Left renal cortex interstitium (tissue), 4 donors: ENCODE measurements around the gene ZNF224. TPM values are rescaled to one million over a fixed set of nuclear protein-coding genes. Genes with fewer than 3 reads are reported as not detected.

ENCODE experiments used
- DNase-seq, 4 donors: peaks; one replicate each; pipeline ENCODE4 v3.0.0-alpha.2; 2013; ENCODE audit warnings: low read depth in 4 of 4, low spot score in 2 of 4, missing footprints in 1 of 4
- polyA plus RNA-seq, 4 donors: library from polyadenylated mRNA; unstranded; fragments of 120-200 nt; gene quantifications; one replicate each; pipeline ENCODE4 v1.2.1, GENCODE V29; 2013; ENCODE audit not compliant: insufficient read length in 4 of 4

ZNF224 gene
- polyA plus RNA-seq, result 10 to 100 TPM; 21.2 to 49.0 (median 31.9) TPM

GRCh38 chr19:44093931-44094765 lies at the start of gene ZNF224:
Gene ZNF224 (plus strand): TSS chr19:44094361. CDS start chr19:44097874, 3,513 bp downstream.
- DNase-seq, result peak; percentile 83 to 95 (median 88)

GRCh38 chr19:44050740-44051649 lies 43.2 kb upstream of the ZNF224 start:
- DNase-seq, result peak in 1 of 4 donors; percentile 1

GRCh38 chr19:44051650-44052402 lies 42.3 kb upstream of the ZNF224 start, which contains the start of gene ZNF223:
Gene ZNF223 (plus strand): TSS chr19:44052036. CDS start chr19:44055177, 3,141 bp downstream.
- DNase-seq, result peak; percentile 77 to 96 (median 85)

GRCh38 chr19:44055870-44056269 lies 38.3 kb upstream of the ZNF224 start:
- DNase-seq, result no peak

GRCh38 chr19:44059229-44059628 lies 34.9 kb upstream of the ZNF224 start:
- DNase-seq, result no peak

- DNase-seq, result no peak
Observed at GRCh38 chr19:44061038-44061437, 33.1 kb upstream of the ZNF224 start.

- no peak for DNase-seq
Observed at GRCh38 chr19:44066305-44066704, 27.9 kb upstream of the ZNF224 start.

- DNase-seq, result no peak
Observed at GRCh38 chr19:44069415-44069814, 24.7 kb upstream of the ZNF224 start.

- peak in 3 of 4 donors; percentile 86 to 93 (median 88) for DNase-seq
Observed at GRCh38 chr19:44071824-44072542, 22.2 kb upstream of the ZNF224 start, which contains the start of gene ZNF284. Gene ZNF284 (plus strand): TSS chr19:44072159. CDS start chr19:44076390, 4,231 bp downstream.

- DNase-seq, result no peak
Observed at GRCh38 chr19:44072543-44073401, 21.4 kb upstream of the ZNF224 start.

- no peak for DNase-seq
Observed at GRCh38 chr19:44076325-44076724, 17.8 kb upstream of the ZNF224 start.

- DNase-seq, result no peak
Observed at GRCh38 chr19:44092108-44092507, 2.1 kb upstream of the ZNF224 start.

GRCh38 chr19:44107751-44108150 lies 13.6 kb downstream of the ZNF224 start:
- DNase-seq, result no peak

GRCh38 chr19:44109458-44109857 lies 15.3 kb downstream of the ZNF224 start:
- no peak for DNase-seq

GRCh38 chr19:44111910-44112463 lies 17.8 kb downstream of the ZNF224 start:
- DNase-seq, result peak in 1 of 4 donors; percentile 15

- no peak for DNase-seq
Observed at GRCh38 chr19:44112802-44113137, 18.6 kb downstream of the ZNF224 start.

GRCh38 chr19:44113138-44113783 lies 19.1 kb downstream of the ZNF224 start, which contains the start of gene ZNF225:
Gene ZNF225 (plus strand): TSS chr19:44113399. CDS start chr19:44115828, 2,429 bp downstream.
- DNase-seq, result peak; percentile 90 to 99 (median 98)
